Parietal lobe (tissue), 2 donors: ENCODE data around the gene RNF146. TPM values are rescaled to one million over a fixed set of nuclear protein-coding genes. Genes with fewer than 3 reads are reported as not detected.

Experiments used
- small RNA-seq: library from RNA; depleted of rRNA; stranded (forward); fragments of <200 nt; gene quantifications from one replicate; pipeline ENCODE3, GENCODE V24; 2014; ENCODE audit warnings: low replicate concordance
- total RNA-seq: library from RNA; depleted of rRNA; stranded (reverse); fragments of >200 nt; gene quantifications from one replicate; pipeline ENCODE4 v1.2.3, GENCODE V29; 2014

RNF146 gene
- total RNA-seq, result 115 TPM

DNA sequence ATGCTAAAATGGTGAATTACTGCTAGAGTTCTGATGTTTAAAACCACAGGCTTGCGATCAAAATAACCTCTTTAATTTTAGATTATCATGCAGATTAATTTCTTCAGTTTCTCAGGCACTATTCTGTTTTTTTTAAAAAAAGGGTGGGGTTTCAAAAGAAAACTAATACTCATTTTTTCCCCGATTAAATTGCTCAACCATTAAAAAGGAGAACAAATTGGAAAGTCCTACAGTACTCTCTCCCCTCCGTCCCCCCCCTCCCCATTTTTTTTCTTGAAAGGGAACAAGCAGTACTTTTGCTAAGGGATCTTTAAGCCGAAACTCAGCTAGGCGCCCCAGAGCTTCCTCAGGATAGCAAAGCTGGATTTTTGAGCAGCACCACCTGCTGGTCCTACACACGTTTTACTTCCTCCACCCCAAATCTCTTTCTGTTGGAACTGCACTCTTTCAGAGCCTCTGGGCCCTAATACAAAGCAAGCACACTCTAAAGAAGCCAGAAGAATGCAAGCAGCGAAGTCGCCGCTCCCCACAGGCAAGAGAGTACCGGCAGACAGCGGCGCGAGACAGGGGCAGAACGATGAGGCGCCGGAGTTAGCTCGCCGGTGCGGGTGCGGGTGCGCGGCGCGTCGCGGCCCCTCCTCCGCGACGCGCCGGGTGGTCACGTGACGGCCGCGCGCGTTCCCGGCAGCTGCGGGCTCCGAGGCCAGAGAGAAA, at the start of gene RNF146:
Gene RNF146, plus strand, starts transcription at position 687 of the 714 bp plus-strand sequence. CDS start 13,475 bp downstream, outside the sequence.

Small RNA genes lying within 50 kb of the gene (small RNA-seq; reads per million reads assigned to genes)
- not detected for gene RNA5SP217

Other genes starting within 250 kb of the RNF146 start
- 23.5 TPM for gene RSPO3, start 148.2 kb upstream of the RNF146 start, total RNA-seq
- gene ECHDC1, start 76.7 kb downstream of the RNF146 start, total RNA-seq, result 73.2 TPM
- gene KIAA0408, start 192.5 kb downstream of the RNF146 start, total RNA-seq, result 120 TPM